HepG2 (cell line): Measurements from ENCODE around the gene TMEM134. TPM values are rescaled to one million over a fixed set of nuclear protein-coding genes. Genes with fewer than 3 reads are reported as not detected.
A peak's percentile ranks its signal among the peaks of the same experiment; 100 is the strongest.

ENCODE experiments used
- AGO2 ChIP-seq: fragments of 200-400 bp; formaldehyde crosslinking; optimal IDR thresholded peaks from 2 replicates; pipeline ENCODE3; 2017; ENCODE audit warnings: mild to moderate bottlenecking, low read depth, low read length, moderate library complexity
- ATF7-NPFF ChIP-seq: sonication (generic); formaldehyde crosslinking; IDR thresholded peaks from 2 replicates; pipeline ENCODE4 v1.8.1; 2023; ENCODE audit warnings: mild to moderate bottlenecking, low read depth, missing genetic modification reagents, moderate library complexity
- ATM ChIP-seq: fragments of 450-650 bp; IDR thresholded peaks from 2 replicates; pipeline ENCODE4 v1.7.1; 2017; ENCODE audit warnings: mild to moderate bottlenecking, borderline replicate concordance
- HIC2 ChIP-seq: sonication (generic); formaldehyde crosslinking; IDR thresholded peaks from 2 replicates; pipeline ENCODE4 v1.9.0; 2022; ENCODE audit warnings: low read depth, missing genetic modification reagents
- MAZ ChIP-seq, 2 experiments: sonication (generic) in 1 of 2; formaldehyde crosslinking in 1 of 2; IDR thresholded peaks; 2 replicates each; pipeline versions ENCODE4 v1.5.0 to v1.6.1; 2012 to 2020; ENCODE audit warnings: low read depth in 2 of 2, mild to moderate bottlenecking in 2 of 2, borderline replicate concordance in 1 of 2, improper control_type of control experiment in 1 of 2, low read length in 1 of 2, missing genetic modification reagents in 1 of 2, moderate library complexity in 1 of 2
- MYPOP ChIP-seq: sonication (generic); formaldehyde crosslinking; IDR thresholded peaks from 2 replicates; pipeline ENCODE4 v1.8.1; 2023; ENCODE audit warnings: mild to moderate bottlenecking, moderate library complexity, missing genetic modification reagents
- NCOA5 ChIP-seq: sonication (generic); formaldehyde crosslinking; IDR thresholded peaks from 2 replicates; pipeline ENCODE4 v1.4.0; 2020; ENCODE audit warnings: missing genetic modification reagents
- PRDM15 ChIP-seq: sonication (generic); formaldehyde crosslinking; IDR thresholded peaks from 2 replicates; pipeline ENCODE4 v1.4.0; 2020; ENCODE audit warnings: missing genetic modification reagents
- SALL2 ChIP-seq: sonication (generic); formaldehyde crosslinking; IDR thresholded peaks from 2 replicates; pipeline ENCODE4 v1.8.1; 2023; ENCODE audit warnings: mild to moderate bottlenecking, missing genetic modification reagents, inconsistent platforms
- ZBTB43 ChIP-seq: sonication (generic); formaldehyde crosslinking; conservative IDR thresholded peaks from 2 replicates; pipeline ENCODE4 v1.4.0; 2020; ENCODE audit warnings: missing genetic modification reagents
- ZNF234 ChIP-seq: sonication (generic); formaldehyde crosslinking; conservative IDR thresholded peaks from 2 replicates; pipeline ENCODE4 v1.5.1; 2020; ENCODE audit warnings: mild to moderate bottlenecking, missing genetic modification reagents
- ZNF468 ChIP-seq: sonication (generic); formaldehyde crosslinking; IDR thresholded peaks from 2 replicates; pipeline ENCODE4 v1.8.0; 2022; ENCODE audit warnings: mild to moderate bottlenecking, moderate library complexity, missing genetic modification reagents
- ZNF660 ChIP-seq: sonication (generic); formaldehyde crosslinking; IDR thresholded peaks from 2 replicates; pipeline ENCODE4 v1.5.1; 2020; ENCODE audit warnings: mild to moderate bottlenecking, low read depth, missing genetic modification reagents, borderline replicate concordance
- ZNF691 ChIP-seq: sonication (generic); formaldehyde crosslinking; IDR thresholded peaks from 2 replicates; pipeline ENCODE4 v1.4.0; 2020; ENCODE audit warnings: missing genetic modification reagents, low read depth, mild to moderate bottlenecking, borderline replicate concordance
- ZNF841 ChIP-seq: sonication (generic); formaldehyde crosslinking; IDR thresholded peaks from 2 replicates; pipeline ENCODE4 v1.8.1; 2023; ENCODE audit warnings: missing genetic modification reagents, borderline replicate concordance
- polyA plus RNA-seq, 8 experiments: library from polyadenylated mRNA; depleted of rRNA in 3 of 8; stranded (reverse) in 7 of 8; unstranded in 1 of 8; fragments of >200 nt; fragmentation: Illumina TruSeq in 4 of 8; extraction: Trizol in 4 of 8; gene quantifications; 2 replicates each; pipeline versions ENCODE4 v1.2.1 to v1.2.3, GENCODE V29; 2011 to 2016; ENCODE audit warnings: low read depth in 4 of 8, missing spikeins in 1 of 8, mixed read lengths in 1 of 8; ENCODE audit not compliant: insufficient read depth in 1 of 8
- total RNA-seq, 5 experiments: library from RNA; depleted of rRNA; stranded (reverse); fragments of >200 nt; fragmentation: Illumina TruSeq; extraction: Trizol; gene quantifications; 2 replicates each; pipeline ENCODE4 v1.2.3, GENCODE V29; 2016; ENCODE audit warnings: low read depth in 1 of 5

Gene TMEM134
- total and polyA plus RNA-seq, 2 of the 13 experiments (the other 11 are each of a cell fraction or from before 2014, with no cell fraction given) = 6.9 to 26.9 TPM

GRCh38 chr11:67428052-67429001 is 40.7 kb downstream of the TMEM134 start, which contains the start of gene RPS6KB2 (continued):
- TF ChIP-seq MYPOP (CRISPR knock-in tag) (no peak), PRDM15 (CRISPR knock-in tag) (0 out of 2 replicates have a peak, but pooled peaks have one; percentile 38), ZNF841 (CRISPR knock-in tag) (no peak), ZNF691 (CRISPR knock-in tag) (0 out of 2 replicates have a peak, but pooled peaks have one; percentile 9), ATM (no peak), ZNF468 (no peak), NCOA5 (CRISPR knock-in tag) (no peak), ZNF660 (CRISPR knock-in tag) (no peak), HIC2 (CRISPR knock-in tag) (peak; percentile 38; the same call in 1 of the 2 replicates), ZBTB43 (peak; percentile 56; the same call in 1 of the 2 replicates), ZNF234 (CRISPR knock-in tag) (no peak), MAZ (IDR thresholded peaks at IDR 0.05; ENCODE audit: borderline replicate concordance, low read depth, low read length) (peak; percentile 86; the same call in 1 of the 2 replicates), MAZ (CRISPR knock-in tag; IDR thresholded peaks at IDR 0.05; ENCODE audit: low read depth) (peak; percentile 62), SALL2 (CRISPR knock-in tag) (peak; percentile 93), ATF7-NPFF (CRISPR knock-in tag) (0 out of 2 replicates have a peak, but pooled peaks have one; percentile 55), AGO2 (peak; percentile 33)
